Osteoblast (primary cell): Measurements from ENCODE around the gene ACP3. TPM values are rescaled to one million over a fixed set of nuclear protein-coding genes. Genes with fewer than 3 reads are reported as not detected.

Experiments used
- DNase-seq: peaks from one replicate; pipeline ENCODE4 v3.0.0; 2011; ENCODE audit warnings: low spot score, mixed read lengths; ENCODE audit not compliant: insufficient read length; ENCODE audit errors: missing footprints
- H2AFZ ChIP-seq: 2 replicates; pipeline ENCODE4 v1.6.0; 2011; ENCODE audit warnings: mild to moderate bottlenecking, low read length
- H3K27ac ChIP-seq: 2 replicates; pipeline ENCODE4 v1.5.1; 2011; ENCODE audit warnings: mild to moderate bottlenecking, low read depth, low read length, moderate library complexity
- H3K27me3 ChIP-seq: 2 replicates; pipeline ENCODE4 v1.6.0; 2012; ENCODE audit warnings: mild to moderate bottlenecking, control low read depth, inconsistent platforms, low read length, moderate library complexity; ENCODE audit not compliant: insufficient read depth
- H3K36me3 ChIP-seq: 2 replicates; pipeline ENCODE4 v1.5.1; 2011; ENCODE audit warnings: mild to moderate bottlenecking, low read length, control low read depth, moderate library complexity; ENCODE audit not compliant: insufficient read depth
- H3K4me1 ChIP-seq: 2 replicates; pipeline ENCODE4 v1.5.1; 2011; ENCODE audit warnings: mild to moderate bottlenecking, low read length, control low read depth, moderate library complexity; ENCODE audit not compliant: insufficient read depth
- H3K4me2 ChIP-seq: 2 replicates; pipeline ENCODE4 v1.6.0; 2011; ENCODE audit warnings: mild to moderate bottlenecking, low read length; ENCODE audit not compliant: insufficient read depth
- H3K4me3 ChIP-seq: fragments of 200-600 bp; sonication (generic); 3 replicates; pipeline ENCODE4 v1.5.1; 2012; ENCODE audit warnings: mild to moderate bottlenecking, low read length, inconsistent platforms; ENCODE audit not compliant: insufficient read depth
- H3K79me2 ChIP-seq: 2 replicates; pipeline ENCODE4 v1.6.0; 2012; ENCODE audit warnings: mild to moderate bottlenecking, low read length, control low read depth, inconsistent platforms; ENCODE audit not compliant: insufficient read depth
- H3K9me3 ChIP-seq: 2 replicates; pipeline ENCODE4 v1.5.1; 2011; ENCODE audit warnings: low read depth, low read length, control low read depth
- H4K20me1 ChIP-seq: 2 replicates; pipeline ENCODE4 v1.6.0; 2012; ENCODE audit warnings: mild to moderate bottlenecking, low read length, control low read depth; ENCODE audit not compliant: insufficient read depth
- total RNA-seq: library from RNA; depleted of rRNA; stranded (reverse); fragments of >200 nt; gene quantifications from 2 replicates; pipeline ENCODE4 v1.2.3, GENCODE V29; 2012
- TF ChIP-seq, protein P1 (sequence below): IDR thresholded peaks from 2 replicates; pipeline ENCODE4 v1.5.1; 2011; ENCODE audit warnings: mild to moderate bottlenecking, low read depth, low read length, moderate library complexity; ENCODE audit errors: extremely low read depth

ACP3 gene
- total RNA-seq, 1 donor, result under 0.01 TPM

DNA sequence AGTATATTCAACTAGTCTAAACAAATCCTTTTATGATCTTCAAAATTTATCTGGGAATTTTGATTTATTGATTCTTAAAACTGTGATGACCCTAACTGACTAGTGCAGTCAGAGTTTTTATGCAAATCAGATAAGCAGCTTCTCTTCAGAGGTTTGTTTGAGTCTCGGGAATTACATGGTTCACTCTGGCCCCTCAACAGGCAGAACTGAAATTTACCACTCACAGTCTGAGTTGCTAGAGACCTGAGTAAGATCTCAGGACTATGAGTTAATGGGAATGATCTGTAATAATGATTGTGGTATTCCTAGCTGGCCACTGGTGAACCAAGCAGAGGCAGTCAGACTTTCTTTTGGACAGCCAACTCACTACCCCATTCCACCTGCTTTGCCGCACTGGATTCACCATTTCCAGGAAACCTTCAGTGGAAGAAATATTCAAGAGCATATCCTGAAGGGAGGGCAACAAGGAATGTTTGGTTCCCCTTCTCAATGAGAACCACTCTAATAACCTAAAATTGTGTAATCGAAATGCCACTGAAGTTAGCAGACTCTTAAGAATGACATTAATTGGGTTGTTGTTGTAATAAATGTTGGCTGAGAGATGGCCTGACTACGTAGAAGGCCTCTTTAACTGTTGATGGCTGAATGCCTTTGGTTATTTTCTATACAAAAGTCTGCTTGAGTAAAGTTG lies 88.5 kb downstream of the ACP3 start:
- Histone ChIP-seq H3K4me1 (no peaks in the 10 kb centered on the region), H2AFZ (no peak overlapping the region), H3K36me3 (no peaks in the 10 kb centered on the region), H3K27ac (no peak overlapping the region), H3K9me3 (no peaks in the 10 kb centered on the region), H3K79me2 (no peaks in the 10 kb centered on the region), H4K20me1 (no peaks in the 10 kb centered on the region), H3K4me3 (no peak overlapping the region), H3K4me2 (no peak overlapping the region), H3K27me3 (peaks cover 20% of the 10 kb centered on the region)
- DNase-seq, result no peak
- TF ChIP-seq, protein P1, sequence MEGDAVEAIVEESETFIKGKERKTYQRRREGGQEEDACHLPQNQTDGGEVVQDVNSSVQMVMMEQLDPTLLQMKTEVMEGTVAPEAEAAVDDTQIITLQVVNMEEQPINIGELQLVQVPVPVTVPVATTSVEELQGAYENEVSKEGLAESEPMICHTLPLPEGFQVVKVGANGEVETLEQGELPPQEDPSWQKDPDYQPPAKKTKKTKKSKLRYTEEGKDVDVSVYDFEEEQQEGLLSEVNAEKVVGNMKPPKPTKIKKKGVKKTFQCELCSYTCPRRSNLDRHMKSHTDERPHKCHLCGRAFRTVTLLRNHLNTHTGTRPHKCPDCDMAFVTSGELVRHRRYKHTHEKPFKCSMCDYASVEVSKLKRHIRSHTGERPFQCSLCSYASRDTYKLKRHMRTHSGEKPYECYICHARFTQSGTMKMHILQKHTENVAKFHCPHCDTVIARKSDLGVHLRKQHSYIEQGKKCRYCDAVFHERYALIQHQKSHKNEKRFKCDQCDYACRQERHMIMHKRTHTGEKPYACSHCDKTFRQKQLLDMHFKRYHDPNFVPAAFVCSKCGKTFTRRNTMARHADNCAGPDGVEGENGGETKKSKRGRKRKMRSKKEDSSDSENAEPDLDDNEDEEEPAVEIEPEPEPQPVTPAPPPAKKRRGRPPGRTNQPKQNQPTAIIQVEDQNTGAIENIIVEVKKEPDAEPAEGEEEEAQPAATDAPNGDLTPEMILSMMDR, result no peak

DNA sequence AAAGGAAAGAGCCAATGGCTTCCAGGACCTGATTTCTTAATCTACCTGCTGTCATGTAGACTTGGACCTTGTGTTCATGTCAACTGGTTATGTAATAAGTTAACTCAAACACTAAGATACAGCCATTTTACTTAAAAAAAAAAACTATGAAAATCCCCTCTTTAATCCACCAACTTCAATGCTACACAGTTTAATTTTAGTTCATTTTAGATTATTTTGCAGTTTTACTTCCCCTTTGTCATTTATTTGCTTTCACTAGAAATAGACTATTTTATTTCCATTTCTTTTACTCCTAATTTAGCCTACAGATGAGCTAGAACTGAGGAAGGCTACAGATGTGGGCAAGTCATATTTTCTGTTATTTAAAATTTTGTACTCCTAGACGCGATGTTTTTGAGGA lies 89.4 kb downstream of the ACP3 start:
- Histone ChIP-seq H3K27me3 (peaks cover 20% of the 10 kb centered on the region), H3K27ac (no peak overlapping the region), H4K20me1 (no peaks in the 10 kb centered on the region), H3K36me3 (no peaks in the 10 kb centered on the region), H3K4me2 (no peak overlapping the region), H3K4me1 (no peaks in the 10 kb centered on the region), H2AFZ (no peak overlapping the region), H3K4me3 (no peak overlapping the region), H3K79me2 (no peaks in the 10 kb centered on the region), H3K9me3 (no peaks in the 10 kb centered on the region)
- TF ChIP-seq, protein P1, result no peak
- DNase-seq, result no peak

DNA sequence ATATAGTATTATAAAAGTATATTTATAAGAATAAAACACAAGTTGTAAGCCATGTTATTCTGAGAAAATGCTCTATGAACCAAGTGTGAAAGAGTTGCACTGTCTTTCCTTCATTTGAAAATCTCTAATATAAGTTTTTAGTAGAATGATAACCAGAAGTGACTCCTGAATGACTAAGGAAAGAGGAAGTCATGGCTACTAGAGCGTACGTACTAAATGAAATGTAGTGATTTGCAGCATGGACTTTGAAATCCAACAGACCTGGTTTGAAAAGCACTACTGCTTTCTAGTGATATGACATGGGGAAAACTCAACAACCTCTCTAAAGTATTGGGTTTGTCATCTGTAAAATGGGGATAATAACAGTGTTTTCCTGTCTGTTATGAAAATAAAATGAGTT lies 89.8 kb downstream of the ACP3 start:
- no peaks in the 10 kb centered on the region for H3K79me2 ChIP-seq
- TF ChIP-seq, protein P1, result no peak
- H3K27ac ChIP-seq, result no peak overlapping the region
- H3K4me1 ChIP-seq, result no peaks in the 10 kb centered on the region
- H3K27me3 ChIP-seq, result peaks cover 22% of the 10 kb centered on the region
- H3K4me3 ChIP-seq, result no peak overlapping the region
- no peak overlapping the region for H2AFZ ChIP-seq
- H4K20me1 ChIP-seq, result no peaks in the 10 kb centered on the region
- H3K9me3 ChIP-seq, result no peaks in the 10 kb centered on the region
- no peaks in the 10 kb centered on the region for H3K36me3 ChIP-seq
- DNase-seq, result no peak
- H3K4me2 ChIP-seq, result no peak overlapping the region

Other genes starting within 250 kb of the ACP3 start
- gene DNAJC13, start 100.1 kb downstream of the ACP3 start, total RNA-seq, result 94.0 and 116 TPM in 2 replicates